MM.1S (cell line): ENCODE data around the gene TMEM250.

ENCODE experiments used
- DNase-seq: peaks from one replicate; pipeline ENCODE4 v3.0.0-alpha.2; 2015
- H2AFZ ChIP-seq: fragments of 300-600 bp; sonication (generic); 2 replicates; pipeline ENCODE4 v1.6.0; 2016; ENCODE audit warnings: antibody characterized with exemption, low read length
- H3F3A ChIP-seq: fragments of 300-600 bp; sonication (generic); 2 replicates; pipeline ENCODE4 v1.6.1; 2016; ENCODE audit warnings: mild to moderate bottlenecking, antibody characterized with exemption, low read length, moderate library complexity, mixed read lengths; ENCODE audit not compliant: insufficient read depth
- H3K27ac ChIP-seq: fragments of 300-600 bp; sonication (generic); 2 replicates; pipeline ENCODE4 v1.5.1; 2016; ENCODE audit warnings: mild to moderate bottlenecking, low read length
- H3K27me3 ChIP-seq: fragments of 300-600 bp; sonication (generic); replicated peaks from 2 replicates; pipeline ENCODE4 v1.6.0; 2016; ENCODE audit warnings: low read length; ENCODE audit not compliant: insufficient read depth
- H3K36me3 ChIP-seq: fragments of 300-600 bp; sonication (generic); replicated peaks from 2 replicates; pipeline ENCODE4 v1.6.1; 2016; ENCODE audit warnings: mild to moderate bottlenecking, low read length, mixed read lengths; ENCODE audit not compliant: insufficient read depth
- H3K4me1 ChIP-seq: fragments of 300-600 bp; sonication (generic); 2 replicates; pipeline ENCODE4 v1.6.1; 2016; ENCODE audit warnings: low read length, mixed read lengths
- H3K4me2 ChIP-seq: fragments of 300-600 bp; sonication (generic); 2 replicates; pipeline ENCODE4 v1.6.0; 2016; ENCODE audit warnings: low read depth, low read length
- H3K4me3 ChIP-seq: fragments of 300-600 bp; sonication (generic); 2 replicates; pipeline ENCODE4 v1.5.1; 2016; ENCODE audit warnings: low read length, mixed read lengths
- H3K79me2 ChIP-seq: fragments of 300-600 bp; sonication (generic); 2 replicates; pipeline ENCODE4 v1.6.1; 2016; ENCODE audit warnings: mixed run types, low read length, mixed read lengths
- H3K9ac ChIP-seq: fragments of 300-600 bp; sonication (generic); 2 replicates; pipeline ENCODE4 v1.6.1; 2016; ENCODE audit warnings: low read length, mixed read lengths
- H3K9me2 ChIP-seq: fragments of 300-600 bp; sonication (generic); replicated peaks from 2 replicates; pipeline ENCODE4 v1.6.1; 2016; ENCODE audit warnings: mild to moderate bottlenecking, low read length, mixed read lengths; ENCODE audit not compliant: insufficient read depth
- H3K9me3 ChIP-seq: fragments of 300-600 bp; sonication (generic); replicated peaks from 2 replicates; pipeline ENCODE4 v1.6.1; 2016; ENCODE audit warnings: mild to moderate bottlenecking, low read length, mixed read lengths; ENCODE audit not compliant: insufficient read depth
- H4K20me1 ChIP-seq: fragments of 300-600 bp; sonication (generic); 2 replicates; pipeline ENCODE4 v1.6.1; 2016; ENCODE audit warnings: mild to moderate bottlenecking, low read length, moderate library complexity, mixed read lengths; ENCODE audit not compliant: insufficient read depth
- EZH2 ChIP-seq: fragments of 300-600 bp; sonication (generic); optimal IDR thresholded peaks from 2 replicates; pipeline ENCODE3; 2017; ENCODE audit warnings: low read depth, mild to moderate bottlenecking, antibody characterized with exemption, low read length, mixed read lengths
- EZH2phosphoT487 ChIP-seq: fragments of 300-600 bp; sonication (generic); IDR thresholded peaks from 2 replicates; pipeline ENCODE4 v1.6.1; 2018; ENCODE audit warnings: antibody characterized with exemption, low read length
- TF ChIP-seq, protein P1 (sequence below): fragments of 300-600 bp; sonication (generic); IDR thresholded peaks from 2 replicates; pipeline ENCODE4 v1.5.1; 2016; ENCODE audit warnings: antibody characterized with exemption, low read length, mixed read lengths

The TMEM250 gene

DNA sequence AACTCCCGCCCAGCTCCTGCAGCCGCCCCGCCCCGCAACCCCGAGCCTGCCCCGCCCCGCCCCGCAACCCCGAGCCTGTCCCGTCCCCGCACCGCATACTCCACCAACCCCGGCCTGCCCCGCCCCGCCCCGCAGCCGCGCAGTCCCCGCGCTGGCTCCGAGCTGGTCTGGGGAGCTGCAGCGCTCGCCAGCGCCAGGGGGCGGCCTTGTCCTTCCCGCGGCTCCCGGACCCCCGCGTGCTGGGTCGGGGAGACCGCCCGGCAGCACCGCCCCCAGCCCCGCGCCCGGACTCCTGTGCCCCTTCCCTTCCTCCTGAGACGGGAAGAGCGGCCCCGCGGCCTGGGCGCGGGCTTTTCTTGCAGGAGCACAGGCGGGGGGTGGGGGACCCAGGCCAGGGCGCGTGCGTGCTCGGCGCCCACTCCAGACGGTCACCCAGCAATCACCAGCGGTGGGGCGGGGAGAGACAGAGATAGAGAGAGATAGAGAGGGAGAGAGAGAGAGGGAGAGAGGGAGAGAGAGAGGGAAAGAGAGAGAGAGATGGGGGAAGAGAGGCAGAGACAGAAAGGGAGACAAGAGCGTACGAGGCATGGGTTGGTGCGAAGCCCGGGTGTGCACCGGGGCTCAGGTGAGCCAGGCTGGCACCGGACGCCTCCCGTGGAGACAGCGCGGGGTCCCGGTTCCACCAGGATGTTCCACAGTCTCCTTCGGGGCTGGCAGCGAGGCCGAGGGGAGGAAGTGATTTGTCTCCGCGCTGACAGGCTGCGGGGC, 14.7 kb upstream of the TMEM250 start:
- TF ChIP-seq EZH2phosphoT487 (no peak), EZH2 (no peak)
- TF ChIP-seq, protein P1, sequence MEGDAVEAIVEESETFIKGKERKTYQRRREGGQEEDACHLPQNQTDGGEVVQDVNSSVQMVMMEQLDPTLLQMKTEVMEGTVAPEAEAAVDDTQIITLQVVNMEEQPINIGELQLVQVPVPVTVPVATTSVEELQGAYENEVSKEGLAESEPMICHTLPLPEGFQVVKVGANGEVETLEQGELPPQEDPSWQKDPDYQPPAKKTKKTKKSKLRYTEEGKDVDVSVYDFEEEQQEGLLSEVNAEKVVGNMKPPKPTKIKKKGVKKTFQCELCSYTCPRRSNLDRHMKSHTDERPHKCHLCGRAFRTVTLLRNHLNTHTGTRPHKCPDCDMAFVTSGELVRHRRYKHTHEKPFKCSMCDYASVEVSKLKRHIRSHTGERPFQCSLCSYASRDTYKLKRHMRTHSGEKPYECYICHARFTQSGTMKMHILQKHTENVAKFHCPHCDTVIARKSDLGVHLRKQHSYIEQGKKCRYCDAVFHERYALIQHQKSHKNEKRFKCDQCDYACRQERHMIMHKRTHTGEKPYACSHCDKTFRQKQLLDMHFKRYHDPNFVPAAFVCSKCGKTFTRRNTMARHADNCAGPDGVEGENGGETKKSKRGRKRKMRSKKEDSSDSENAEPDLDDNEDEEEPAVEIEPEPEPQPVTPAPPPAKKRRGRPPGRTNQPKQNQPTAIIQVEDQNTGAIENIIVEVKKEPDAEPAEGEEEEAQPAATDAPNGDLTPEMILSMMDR = no peak
- Histone ChIP-seq H3K79me2 (no peaks in the 10 kb centered on the region), H3K4me3 (no peak overlapping the region)

DNA sequence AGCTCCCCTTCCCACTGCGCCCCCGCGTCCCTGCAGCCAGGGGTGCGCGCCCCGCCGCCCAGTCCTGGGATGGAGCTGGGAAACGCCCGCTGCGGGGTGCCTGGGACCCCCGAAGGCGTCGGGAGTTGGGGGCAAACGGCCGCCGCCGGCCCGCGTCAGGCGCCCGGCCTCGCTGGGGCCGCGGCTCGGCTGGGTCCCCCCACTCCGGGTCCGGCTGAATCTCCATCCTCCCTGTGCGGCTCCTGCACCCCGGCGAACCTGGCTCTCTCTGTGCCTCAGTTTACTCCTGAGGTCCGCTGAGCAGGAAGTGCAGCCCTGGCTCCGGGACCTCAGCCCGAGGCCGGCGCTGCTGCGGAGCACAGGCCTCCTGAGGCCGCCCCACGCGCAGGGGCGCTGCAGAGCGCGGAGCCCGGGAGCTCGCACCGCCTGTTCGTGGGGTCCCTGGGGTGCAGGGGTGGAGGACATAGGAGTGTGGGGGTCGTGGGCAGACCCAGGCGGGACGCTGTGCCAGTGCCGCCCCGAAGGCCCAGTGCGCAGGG, 13.9 kb upstream of the TMEM250 start:
- Histone ChIP-seq H3K27ac (no peak overlapping the region), H3K4me3 (no peak overlapping the region), H3K36me3 (no peaks in the 10 kb centered on the region), H4K20me1 (no peaks in the 10 kb centered on the region), H3K27me3 (peaks cover 87% of the 10 kb centered on the region), H3K4me2 (no peak overlapping the region), H3F3A (no peaks in the 10 kb centered on the region), H3K4me1 (no peaks in the 10 kb centered on the region), H3K9ac (no peak overlapping the region), H3K9me3 (no peaks in the 10 kb centered on the region), H2AFZ (no peak overlapping the region), H3K9me2 (no peaks in the 10 kb centered on the region), H3K79me2 (no peaks in the 10 kb centered on the region)
- DNase-seq = no peak
- TF ChIP-seq, protein P1 = no peak
- no peak for TF ChIP-seq EZH2phosphoT487
- TF ChIP-seq EZH2 = no peak

More for the DNA sequence above, 14.7 kb upstream of the TMEM250 start:
- no peak overlapping the region for H2AFZ ChIP-seq
- H3K9me3 ChIP-seq = no peaks in the 10 kb centered on the region
- no peak overlapping the region for H3K4me2 ChIP-seq
- H3K4me1 ChIP-seq = no peaks in the 10 kb centered on the region
- no peak overlapping the region for H3K9ac ChIP-seq
- H3F3A ChIP-seq = no peaks in the 10 kb centered on the region
- peaks cover 86% of the 10 kb centered on the region for H3K27me3 ChIP-seq
- H4K20me1 ChIP-seq = no peaks in the 10 kb centered on the region
- H3K27ac ChIP-seq = no peak overlapping the region
- H3K9me2 ChIP-seq = no peaks in the 10 kb centered on the region
- H3K36me3 ChIP-seq = no peaks in the 10 kb centered on the region
- no peak for DNase-seq

DNA sequence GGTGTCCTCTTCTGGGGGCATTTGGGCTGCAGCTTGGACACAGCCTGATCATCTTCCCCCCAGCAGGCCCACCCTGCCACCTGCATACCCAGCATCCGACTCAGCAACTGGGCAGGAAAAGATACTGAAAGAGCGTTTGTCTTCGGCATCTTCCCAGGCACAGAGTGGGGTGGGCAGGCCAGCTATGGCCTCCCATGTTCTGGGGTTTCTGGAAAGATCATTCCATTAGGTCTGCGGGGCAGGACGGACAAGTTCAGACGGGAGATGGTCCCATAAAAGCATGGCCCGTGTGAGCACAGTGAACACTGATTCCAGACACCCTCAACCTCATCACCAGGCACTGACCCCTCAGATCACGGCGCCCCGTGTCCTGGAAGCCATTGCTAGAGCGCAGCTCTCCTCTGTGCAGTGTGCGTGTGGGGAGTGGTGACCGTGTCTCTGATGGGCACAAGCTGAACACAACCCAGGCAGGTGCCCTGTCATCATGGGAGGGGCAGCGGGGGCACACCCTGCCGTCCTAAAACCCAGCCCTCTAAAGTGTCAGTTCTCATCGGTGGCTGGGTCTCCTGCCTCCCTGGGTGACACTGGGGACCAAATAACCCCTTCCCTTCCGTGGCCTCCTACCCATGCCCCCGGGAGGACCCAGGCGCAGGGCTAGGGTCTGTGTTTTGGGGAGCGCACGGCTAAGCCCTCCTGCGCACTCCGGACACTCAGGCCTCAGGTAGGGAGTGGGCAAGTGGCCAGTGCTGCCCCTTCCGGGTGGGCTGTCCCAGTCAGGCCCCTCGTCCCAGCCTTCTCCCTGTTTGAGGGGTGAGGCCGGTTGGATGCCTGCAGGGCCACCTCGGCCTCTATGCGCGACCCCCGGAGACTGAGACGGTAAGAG, 13.2 kb upstream of the TMEM250 start:
- no peak overlapping the region for H2AFZ ChIP-seq
- H3F3A ChIP-seq = no peaks in the 10 kb centered on the region
- DNase-seq = no peak
- H3K9me3 ChIP-seq = no peaks in the 10 kb centered on the region
- H3K27ac ChIP-seq = no peak overlapping the region
- no peaks in the 10 kb centered on the region for H3K9me2 ChIP-seq
- H3K4me1 ChIP-seq = no peaks in the 10 kb centered on the region
- H4K20me1 ChIP-seq = no peaks in the 10 kb centered on the region
- TF ChIP-seq EZH2phosphoT487 = no peak
- TF ChIP-seq, protein P1 = no peak
- TF ChIP-seq EZH2 = no peak
- H3K4me3 ChIP-seq = no peak overlapping the region
- H3K27me3 ChIP-seq = peaks cover 87% of the 10 kb centered on the region
- no peaks in the 10 kb centered on the region for H3K36me3 ChIP-seq
- H3K4me2 ChIP-seq = no peak overlapping the region
- H3K9ac ChIP-seq = no peak overlapping the region
- H3K79me2 ChIP-seq = no peaks in the 10 kb centered on the region
